Gastrocnemius medialis (tissue), 4 donors: ENCODE data around the gene PGGT1B. TPM values are rescaled to one million over a fixed set of nuclear protein-coding genes. Genes with fewer than 3 reads are reported as not detected.

Experiments used
- ATAC-seq, 2 donors: fragments of 150-250 bp; one replicate each; pipeline ENCODE4 v1.9.1; 2016
- DNase-seq, 2 donors: peaks; one replicate each; pipeline ENCODE4 v3.0.0-alpha.2; 2019
- H3K27ac ChIP-seq, 4 donors: fragments of 200-600 bp; sonication (generic); 1 replicate in 1 of 4; 2 replicates in 3 of 4; pipeline ENCODE4 v1.5.1; 2016 to 2018; ENCODE audit warnings: mild to moderate bottlenecking in 2 of 4, moderate library complexity in 1 of 4
- H3K27me3 ChIP-seq, 3 donors: fragments of 200-600 bp; sonication (generic) in 2 of 3; 1 replicate in 1 of 3; 2 replicates in 2 of 3; pipeline versions ENCODE4 v1.5.1 to v1.6.0; 2016 to 2019; ENCODE audit warnings: mild to moderate bottlenecking in 1 of 3, moderate library complexity in 1 of 3
- H3K36me3 ChIP-seq, 2 donors: fragments of 200-600 bp; sonication (generic) in 1 of 2; one replicate each; pipeline ENCODE4 v1.5.1; 2017 to 2018
- H3K4me1 ChIP-seq, 2 donors: fragments of 200-600 bp; sonication (generic) in 1 of 2; one replicate each; pipeline ENCODE4 v1.5.1; 2016 to 2017; ENCODE audit warnings: mild to moderate bottlenecking in 2 of 2
- H3K4me3 ChIP-seq, 4 donors: fragments of 200-600 bp; sonication (generic) in 3 of 4; 1 replicate in 1 of 4; 2 replicates in 3 of 4; pipeline ENCODE4 v1.5.1; 2016 to 2019; ENCODE audit warnings: mild to moderate bottlenecking in 2 of 4
- H3K9me3 ChIP-seq, 3 donors: fragments of 200-600 bp; sonication (generic) in 2 of 3; 1 replicate in 1 of 3; 2 replicates in 2 of 3; pipeline ENCODE4 v1.5.1; 2016 to 2019
- CTCF ChIP-seq, 5 experiments: fragments of 450-650 bp in 3 of 5; fragments of 200-600 bp in 2 of 5; sonication (generic) in 2 of 5; IDR thresholded peaks in 4 of 5; conservative IDR thresholded peaks in 1 of 5; 1 replicate in 4 of 5; 2 replicates in 1 of 5; pipeline ENCODE4 v1.5.1; 2016 to 2019; ENCODE audit warnings: antibody characterized with exemption in 5 of 5, mild to moderate bottlenecking in 3 of 5, moderate library complexity in 3 of 5
- POLR2A ChIP-seq, 2 donors: fragments of 450-650 bp; IDR thresholded peaks; one replicate each; pipeline ENCODE4 v1.6.1; 2017; ENCODE audit warnings: antibody characterized with exemption in 2 of 2, mild to moderate bottlenecking in 2 of 2, moderate library complexity in 2 of 2
- in situ Hi-C, 4 donors: fragments of 200-750 bp; cut with MboI; loops; one replicate each; pipeline versions ENCODE4 v1.15.0 to v1.8.0; 2017; ENCODE audit warnings: low sequenced_read_pairs in 4 of 4
- intact Hi-C: fragments of 100-400 bp; cut with DNase I; formaldehyde crosslinking; loops from one replicate; pipeline ENCODE4 v1.15.1; 2023; ENCODE audit warnings: low total_unique reads
- total RNA-seq, 4 donors: library from RNA; depleted of rRNA; stranded (reverse); fragments of >200 nt; gene quantifications; one replicate each; pipeline versions ENCODE4 v1.1.0 to v1.2.3, GENCODE V29; 2016

The PGGT1B gene
- total RNA-seq, 4 donors from 2014 or later, result 6.7 to 16.3 (median 10.4) TPM

GRCh38 chr5:115282131-115282530 lies 19.5 kb upstream of the PGGT1B start:
- ATAC-seq (no peak), DNase-seq (no peak)
- Histone ChIP-seq H3K27me3 (no peaks in the 10 kb centered on the region), H3K4me3 (no peak overlapping the region), H3K9me3 (no peaks in the 10 kb centered on the region), H3K36me3 (no peaks in the 10 kb centered on the region), H3K4me1 (no peaks in the 10 kb centered on the region), H3K27ac (no peak overlapping the region)
- in situ Hi-C loops (loop anchor here in 3 of 4 donors (25.0 kb wide), 3 partner anchors 555 to 805 kb away; partner anchors contain the start of genes AP3S1 (in 1 of the 3), ATG12 (in 1 of the 3) and COMMD10 (in 1 of the 3)), intact Hi-C loops (no loop called here)
- TF ChIP-seq POLR2A (IDR thresholded peaks at IDR 0.05), result no peak
- no peak for TF ChIP-seq CTCF (IDR thresholded peaks at IDR 0.05 in 4 of 5, conservative IDR thresholded peaks at IDR 0.05 in 1 of 5)

- H3K27ac ChIP-seq, result no peak overlapping the region
- H3K4me1 ChIP-seq, result no peaks in the 10 kb centered on the region
- TF ChIP-seq POLR2A (IDR thresholded peaks at IDR 0.05), result no peak
- no peak for TF ChIP-seq CTCF (IDR thresholded peaks at IDR 0.05 in 4 of 5, conservative IDR thresholded peaks at IDR 0.05 in 1 of 5)
- in situ Hi-C loops (no loop called here), intact Hi-C loops (no loop called here)
- ATAC-seq (no peak), DNase-seq (no peak)
- H3K27me3 ChIP-seq, result no peaks in the 10 kb centered on the region
- H3K36me3 ChIP-seq, result peaks cover 0 to 23% of the 10 kb centered on the region in 2 donors
- H3K4me3 ChIP-seq, result no peak overlapping the region
- H3K9me3 ChIP-seq, result no peaks in the 10 kb centered on the region
These were observed 11.9 kb upstream of the PGGT1B start for GRCh38 chr5:115274584-115274983.

- intact Hi-C loops (no loop called here), in situ Hi-C loops (no loop called here)
- ATAC-seq (no peak), DNase-seq (no peak)
- Histone ChIP-seq H3K36me3 (peaks cover 0 to 23% of the 10 kb centered on the region in 2 donors), H3K4me3 (no peak overlapping the region), H3K27me3 (no peaks in the 10 kb centered on the region), H3K9me3 (no peaks in the 10 kb centered on the region), H3K4me1 (no peaks in the 10 kb centered on the region), H3K27ac (no peak overlapping the region)
- TF ChIP-seq CTCF (IDR thresholded peaks at IDR 0.05 in 4 of 5, conservative IDR thresholded peaks at IDR 0.05 in 1 of 5) (no peak), POLR2A (IDR thresholded peaks at IDR 0.05) (no peak)
These were observed 9.8 kb upstream of the PGGT1B start for GRCh38 chr5:115272297-115272958.

- no peak overlapping the region for H3K4me3 ChIP-seq
- ATAC-seq (no peak), DNase-seq (no peak)
- H3K9me3 ChIP-seq, result no peaks in the 10 kb centered on the region
- in situ Hi-C loops (no loop called here), intact Hi-C loops (no loop called here)
- no peaks in the 10 kb centered on the region for H3K4me1 ChIP-seq
- no peaks in the 10 kb centered on the region for H3K27me3 ChIP-seq
- no peak for TF ChIP-seq POLR2A (IDR thresholded peaks at IDR 0.05)
- no peak for TF ChIP-seq CTCF (IDR thresholded peaks at IDR 0.05 in 4 of 5, conservative IDR thresholded peaks at IDR 0.05 in 1 of 5)
- peaks cover 0 to 23% of the 10 kb centered on the region in 2 donors for H3K36me3 ChIP-seq
- no peak overlapping the region for H3K27ac ChIP-seq
These were observed 8.8 kb upstream of the PGGT1B start for GRCh38 chr5:115271295-115272050.
